Loucy (cell line): Measurements from ENCODE around the gene IFITM5.

ENCODE experiments used
- H2AFZ ChIP-seq: fragments of 200-600 bp; sonication (generic); 2 replicates; pipeline ENCODE4 v1.6.0; 2016; ENCODE audit warnings: antibody characterized with exemption, mild to moderate bottlenecking, low read length, moderate library complexity
- H3F3A ChIP-seq: fragments of 200-600 bp; 2 replicates; pipeline ENCODE4 v1.6.0; 2016; ENCODE audit warnings: antibody characterized with exemption, low read depth, mild to moderate bottlenecking
- H3K27me3 ChIP-seq: fragments of 200-600 bp; sonication (generic); 2 replicates; pipeline ENCODE4 v1.6.1; 2014; ENCODE audit warnings: low read length, mild to moderate bottlenecking; ENCODE audit not compliant: insufficient read depth, poor library complexity, severe bottlenecking
- H3K36me3 ChIP-seq: fragments of 200-600 bp; sonication (generic); 2 replicates; pipeline ENCODE4 v1.6.1; 2016; ENCODE audit warnings: low read length; ENCODE audit not compliant: insufficient read depth
- H3K4me1 ChIP-seq: fragments of 200-600 bp; sonication (generic); 2 replicates; pipeline ENCODE4 v1.5.1; 2014; ENCODE audit warnings: low read length, mild to moderate bottlenecking; ENCODE audit not compliant: insufficient read depth, poor library complexity, severe bottlenecking
- H3K4me2 ChIP-seq: fragments of 200-600 bp; sonication (generic); 2 replicates; pipeline ENCODE4 v1.6.0; 2014; ENCODE audit warnings: antibody characterized with exemption, low read length, low read depth, mild to moderate bottlenecking; ENCODE audit not compliant: poor library complexity, severe bottlenecking
- H3K4me3 ChIP-seq: fragments of 200-600 bp; sonication (generic); 2 replicates; pipeline ENCODE4 v1.5.1; 2014; ENCODE audit warnings: low read length, mild to moderate bottlenecking, mixed read lengths; ENCODE audit not compliant: poor library complexity, severe bottlenecking
- H3K79me2 ChIP-seq: fragments of 200-600 bp; sonication (generic); 2 replicates; pipeline ENCODE4 v1.6.1; 2014; ENCODE audit warnings: low read length; ENCODE audit not compliant: insufficient read depth
- H3K9ac ChIP-seq: fragments of 200-600 bp; sonication (generic); 2 replicates; pipeline ENCODE4 v1.6.0; 2014; ENCODE audit warnings: mild to moderate bottlenecking, low read depth, low read length, moderate library complexity; ENCODE audit not compliant: poor library complexity, severe bottlenecking
- H3K9me2 ChIP-seq: fragments of 200-600 bp; sonication (generic); replicated peaks from 2 replicates; pipeline ENCODE4 v1.6.1; 2016; ENCODE audit warnings: low read depth, low read length, mixed read lengths
- H3K9me3 ChIP-seq: fragments of 200-600 bp; sonication (generic); 2 replicates; pipeline ENCODE4 v1.6.1; 2014; ENCODE audit warnings: mild to moderate bottlenecking, antibody characterized with exemption, low read length, low read depth; ENCODE audit not compliant: insufficient read depth
- H4K20me1 ChIP-seq: fragments of 200-600 bp; sonication (generic); 2 replicates; pipeline ENCODE4 v1.6.0; 2014; ENCODE audit warnings: antibody characterized with exemption, low read length, mild to moderate bottlenecking; ENCODE audit not compliant: insufficient read depth, poor library complexity, severe bottlenecking
- EZH2phosphoT487 ChIP-seq: fragments of 200-600 bp; IDR thresholded peaks from 2 replicates; pipeline ENCODE4 v1.6.1; 2018; ENCODE audit warnings: antibody characterized with exemption, mild to moderate bottlenecking, moderate library complexity, borderline replicate concordance
- TF ChIP-seq, protein P1 (sequence below): fragments of 200-600 bp; sonication (generic); conservative IDR thresholded peaks from 2 replicates; pipeline ENCODE4 v1.5.1; 2014; ENCODE audit warnings: mild to moderate bottlenecking, antibody characterized with exemption, low read length

IFITM5 gene

DNA sequence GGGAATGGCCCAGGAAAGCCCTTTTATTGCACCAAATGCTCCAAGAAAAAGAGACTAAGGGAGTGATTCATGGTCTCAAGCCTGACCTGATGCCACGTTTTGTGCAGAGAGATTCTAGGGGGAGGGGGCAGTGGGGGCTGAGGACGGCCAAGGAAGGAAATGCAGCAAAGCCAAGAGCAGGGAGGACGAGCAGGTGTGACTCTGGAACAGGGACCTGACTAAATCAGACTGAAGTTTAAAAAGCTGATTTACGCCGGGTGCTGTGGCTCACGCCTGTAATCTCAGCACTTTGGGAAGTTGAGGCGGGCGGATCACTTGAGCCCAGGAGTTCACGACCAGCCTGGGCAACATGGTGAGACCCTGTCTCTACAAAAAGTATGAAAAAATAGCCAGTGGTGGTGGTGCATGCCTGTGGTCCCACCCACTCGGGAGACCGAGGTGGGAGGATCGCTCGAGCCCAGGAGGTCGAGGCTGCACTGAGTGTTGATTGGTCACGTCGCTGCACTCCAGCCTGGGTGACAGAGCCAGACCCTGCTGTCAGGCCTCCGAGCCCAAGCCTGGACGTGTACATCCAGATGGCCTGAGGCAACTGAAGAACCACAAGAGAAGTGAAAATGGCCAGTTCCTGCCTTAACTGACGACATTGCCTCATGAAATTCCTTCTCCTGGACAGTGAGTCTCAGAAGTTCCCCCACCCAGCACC lies 32.2 kb upstream of the IFITM5 start:
- peaks cover 83% of the 10 kb centered on the region for H3K4me1 ChIP-seq
- H3K9me3 ChIP-seq, result no peaks in the 10 kb centered on the region
- H3K27me3 ChIP-seq, result no peaks in the 10 kb centered on the region
- H4K20me1 ChIP-seq, result no peaks in the 10 kb centered on the region
- H3K79me2 ChIP-seq, result peaks cover 59% of the 10 kb centered on the region
- no peak for TF ChIP-seq EZH2phosphoT487
- TF ChIP-seq, protein P1, sequence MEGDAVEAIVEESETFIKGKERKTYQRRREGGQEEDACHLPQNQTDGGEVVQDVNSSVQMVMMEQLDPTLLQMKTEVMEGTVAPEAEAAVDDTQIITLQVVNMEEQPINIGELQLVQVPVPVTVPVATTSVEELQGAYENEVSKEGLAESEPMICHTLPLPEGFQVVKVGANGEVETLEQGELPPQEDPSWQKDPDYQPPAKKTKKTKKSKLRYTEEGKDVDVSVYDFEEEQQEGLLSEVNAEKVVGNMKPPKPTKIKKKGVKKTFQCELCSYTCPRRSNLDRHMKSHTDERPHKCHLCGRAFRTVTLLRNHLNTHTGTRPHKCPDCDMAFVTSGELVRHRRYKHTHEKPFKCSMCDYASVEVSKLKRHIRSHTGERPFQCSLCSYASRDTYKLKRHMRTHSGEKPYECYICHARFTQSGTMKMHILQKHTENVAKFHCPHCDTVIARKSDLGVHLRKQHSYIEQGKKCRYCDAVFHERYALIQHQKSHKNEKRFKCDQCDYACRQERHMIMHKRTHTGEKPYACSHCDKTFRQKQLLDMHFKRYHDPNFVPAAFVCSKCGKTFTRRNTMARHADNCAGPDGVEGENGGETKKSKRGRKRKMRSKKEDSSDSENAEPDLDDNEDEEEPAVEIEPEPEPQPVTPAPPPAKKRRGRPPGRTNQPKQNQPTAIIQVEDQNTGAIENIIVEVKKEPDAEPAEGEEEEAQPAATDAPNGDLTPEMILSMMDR, result no peak
- peak overlapping the region; percentile 82 for H3K4me2 ChIP-seq
- no peaks in the 10 kb centered on the region for H3K9me2 ChIP-seq
- H3K9ac ChIP-seq, result peak overlapping the region; percentile 96
- H3K36me3 ChIP-seq, result no peaks in the 10 kb centered on the region
- peak overlapping the region; percentile 88 for H3K4me3 ChIP-seq
- peaks cover 49% of the 10 kb centered on the region for H3F3A ChIP-seq
- no peak overlapping the region for H2AFZ ChIP-seq

DNA sequence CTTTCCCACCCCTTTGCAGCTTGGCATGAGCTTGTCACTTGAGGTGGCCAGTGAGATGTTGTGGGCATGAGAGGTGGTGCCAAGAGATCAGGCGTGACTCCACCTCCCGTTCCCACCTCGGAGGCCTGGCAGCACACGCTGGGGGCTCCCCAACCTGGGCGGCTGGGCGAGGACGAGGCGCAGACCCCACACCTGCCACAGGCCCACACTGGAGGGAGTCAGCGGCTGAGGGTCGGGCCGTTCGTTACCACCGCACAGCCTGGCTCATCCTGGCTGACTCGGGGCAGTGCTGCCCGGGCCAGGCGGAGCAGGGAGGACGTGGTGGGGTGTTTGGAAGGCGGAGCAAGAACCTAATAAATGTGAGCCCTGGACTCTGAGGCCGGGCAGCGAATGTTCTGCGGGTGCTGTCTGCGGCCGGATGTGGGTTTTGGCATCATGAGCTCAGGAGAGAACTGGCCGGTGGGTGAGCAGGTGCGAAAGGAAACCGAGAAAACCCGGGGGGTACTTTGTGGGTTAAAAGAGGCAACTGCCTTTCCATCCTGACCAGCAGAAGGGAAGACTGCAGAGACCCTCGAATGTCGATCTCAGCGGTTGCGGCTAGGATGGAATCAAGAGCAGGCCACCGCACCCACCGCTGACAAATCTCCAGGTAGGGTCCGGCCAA lies 31.5 kb upstream of the IFITM5 start:
- H3K4me2 ChIP-seq, result peak overlapping the region; percentile 82
- peaks cover 83% of the 10 kb centered on the region for H3K4me1 ChIP-seq
- peaks cover 61% of the 10 kb centered on the region for H3K79me2 ChIP-seq
- no peaks in the 10 kb centered on the region for H3K9me2 ChIP-seq
- H4K20me1 ChIP-seq, result no peaks in the 10 kb centered on the region
- H3K4me3 ChIP-seq, result peak overlapping the region; percentile 88
- H3K27me3 ChIP-seq, result no peaks in the 10 kb centered on the region
- H3K9ac ChIP-seq, result peak overlapping the region; percentile 96
- TF ChIP-seq EZH2phosphoT487, result no peak
- TF ChIP-seq, protein P1, result no peak
- H3K9me3 ChIP-seq, result no peaks in the 10 kb centered on the region
- no peaks in the 10 kb centered on the region for H3K36me3 ChIP-seq
- H2AFZ ChIP-seq, result no peak overlapping the region
- peaks cover 45% of the 10 kb centered on the region for H3F3A ChIP-seq

DNA sequence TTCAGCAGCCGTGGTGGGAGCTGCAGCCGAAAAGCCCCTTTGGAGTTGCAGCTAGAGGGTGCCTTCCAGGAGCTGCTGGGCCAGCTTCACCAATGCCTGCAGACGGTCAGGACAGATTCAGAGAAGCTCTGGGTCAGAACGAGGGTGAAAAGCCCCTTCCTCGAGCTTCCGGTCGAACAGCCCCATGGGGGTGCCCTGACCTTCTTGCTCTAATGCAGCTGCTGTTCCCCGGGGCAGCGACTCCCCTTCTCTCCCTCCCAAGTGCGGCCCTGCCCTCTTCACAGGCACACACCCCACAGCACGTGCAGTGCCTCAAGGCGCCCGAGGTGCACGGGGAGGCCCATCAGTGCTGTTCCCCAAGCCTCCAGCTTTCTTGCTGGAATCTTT lies 31.0 kb upstream of the IFITM5 start:
- H3K4me3 ChIP-seq, result peak overlapping the region; percentile 88
- peak overlapping the region; percentile 82 for H3K4me2 ChIP-seq
- H3K36me3 ChIP-seq, result no peaks in the 10 kb centered on the region
- H3K9me2 ChIP-seq, result no peaks in the 10 kb centered on the region
- no peaks in the 10 kb centered on the region for H4K20me1 ChIP-seq
- no peak for TF ChIP-seq EZH2phosphoT487
- TF ChIP-seq, protein P1, result no peak
- H3K4me1 ChIP-seq, result peaks cover 83% of the 10 kb centered on the region
- no peaks in the 10 kb centered on the region for H3K27me3 ChIP-seq
- H3K79me2 ChIP-seq, result peaks cover 61% of the 10 kb centered on the region
- H3K9me3 ChIP-seq, result no peaks in the 10 kb centered on the region
- peaks cover 40% of the 10 kb centered on the region for H3F3A ChIP-seq
- peak overlapping the region; percentile 96 for H3K9ac ChIP-seq
- no peak overlapping the region for H2AFZ ChIP-seq
